ENCODE measurements around the gene OR52B6. TPM values are rescaled to one million over a fixed set of nuclear protein-coding genes. Genes with fewer than 3 reads are reported as not detected.

The OR52B6 gene
- total RNA-seq (ENCODE audit: low replicate concordance): not detected in 2 replicates

- no peak for DNase-seq (ENCODE audit: low read depth)
- H3K4me3 ChIP-seq (ENCODE audit: low read depth, low read length): no peak within 1 kb of the TSS
- TF ChIP-seq CTCF (IDR thresholded peaks at IDR 0.05; ENCODE audit: insufficient read depth, low read length): no peak
Measured at GRCh38 chr11:5580577-5580976, at the start of gene OR52B6. OR52B6 (plus strand) TSS chr11:5580877; CDS start chr11:5580877, 0 bp downstream.

- no peak for DNase-seq (ENCODE audit: low read depth)
- H3K4me3 ChIP-seq (ENCODE audit: low read depth, low read length): no peak overlapping the region
- no peak for TF ChIP-seq CTCF (IDR thresholded peaks at IDR 0.05; ENCODE audit: insufficient read depth, low read length)
Measured at GRCh38 chr11:5531053-5531831, 49.4 kb upstream of the OR52B6 start.

GRCh38 chr11:5534046-5534445 lies 46.6 kb upstream of the OR52B6 start:
- no peak for DNase-seq (ENCODE audit: low read depth)
- TF ChIP-seq CTCF (IDR thresholded peaks at IDR 0.05; ENCODE audit: insufficient read depth, low read length): no peak
- no peak overlapping the region for H3K4me3 ChIP-seq (ENCODE audit: low read depth, low read length)

- DNase-seq (ENCODE audit: low read depth): no peak
- H3K4me3 ChIP-seq (ENCODE audit: low read depth, low read length): no peak overlapping the region
- no peak for TF ChIP-seq CTCF (IDR thresholded peaks at IDR 0.05; ENCODE audit: insufficient read depth, low read length)
Measured at GRCh38 chr11:5536482-5536881, 44.2 kb upstream of the OR52B6 start.

GRCh38 chr11:5541427-5541826 lies 39.2 kb upstream of the OR52B6 start:
- DNase-seq (ENCODE audit: low read depth): no peak

GRCh38 chr11:5546457-5546856 lies 34.2 kb upstream of the OR52B6 start:
- DNase-seq (ENCODE audit: low read depth): no peak
- H3K4me3 ChIP-seq (ENCODE audit: low read depth, low read length): no peak overlapping the region
- TF ChIP-seq CTCF (IDR thresholded peaks at IDR 0.05; ENCODE audit: insufficient read depth, low read length): no peak

More at GRCh38 chr11:5541427-5541826, 39.2 kb upstream of the OR52B6 start:
- no peak for TF ChIP-seq CTCF (IDR thresholded peaks at IDR 0.05; ENCODE audit: insufficient read depth, low read length)
- H3K4me3 ChIP-seq (ENCODE audit: low read depth, low read length): no peak overlapping the region
